Measurements from ENCODE around the gene MAP3K13. TPM values are rescaled to one million over a fixed set of nuclear protein-coding genes. Genes with fewer than 3 reads are reported as not detected.

The MAP3K13 gene
- total RNA-seq, 1 experiment from 2014 or later = 21.0 TPM

DNA sequence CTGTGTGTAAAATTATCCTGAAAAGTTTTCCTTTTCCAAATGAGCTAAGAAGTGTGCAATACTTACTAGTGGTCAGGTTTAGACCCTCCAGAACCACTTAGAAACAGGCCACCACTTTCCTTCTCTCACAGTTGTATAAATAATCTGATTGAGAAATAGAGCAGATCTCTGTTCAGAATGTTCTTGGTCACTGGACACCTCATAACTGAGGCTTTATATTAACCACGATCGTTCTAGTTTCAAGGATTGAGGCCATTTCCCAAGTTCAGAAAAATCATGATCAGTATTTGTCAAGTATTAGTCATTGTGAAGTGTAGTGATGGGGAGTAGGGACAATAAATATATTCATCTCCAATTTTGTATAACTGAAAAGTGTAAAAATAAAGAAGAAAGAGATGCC is 1.0 kb upstream of the MAP3K13 start:
- no peaks in the 10 kb centered on the region for H3K36me3 ChIP-seq (ENCODE audit: control insufficient read depth in 1 of 2, insufficient read depth in 2 of 2, low read length in 2 of 2)
- ChIA-PET RAD21 (ENCODE audit: low non-redundant PET in 1 of 2, low total read pairs in 2 of 2, uncharacterized antibody in 2 of 2, unreplicated experiment in 2 of 2) (no interaction called here), CTCF (no interaction called here), POLR2A (no interaction called here)
- H3K27me3 ChIP-seq (ENCODE audit: insufficient read depth, low read length) = no peaks in the 10 kb centered on the region
- TF ChIP-seq POLR2A (IDR thresholded peaks at IDR 0.05; ENCODE audit: borderline replicate concordance, extremely low read depth, insufficient read depth, insufficient read length) (no peak), SIN3A (IDR thresholded peaks at IDR 0.05; ENCODE audit: low read depth) (no peak), ZFX (IDR thresholded peaks at IDR 0.05) (no peak), RAD21 (IDR thresholded peaks at IDR 0.05; ENCODE audit: low read depth) (no peak), EZH2phosphoT487 (IDR thresholded peaks at IDR 0.05; ENCODE audit: borderline replicate concordance) (no peak), CBX3 (IDR thresholded peaks at IDR 0.05; ENCODE audit: low read depth) (no peak), POLR2AphosphoS5 (IDR thresholded peaks at IDR 0.05; ENCODE audit: low read depth, low read length) (no peak), JUND (IDR thresholded peaks at IDR 0.05) (no peak), EGR1 (IDR thresholded peaks at IDR 0.05; ENCODE audit: low read depth) (no peak)
- TF ChIP-seq, protein P1, sequence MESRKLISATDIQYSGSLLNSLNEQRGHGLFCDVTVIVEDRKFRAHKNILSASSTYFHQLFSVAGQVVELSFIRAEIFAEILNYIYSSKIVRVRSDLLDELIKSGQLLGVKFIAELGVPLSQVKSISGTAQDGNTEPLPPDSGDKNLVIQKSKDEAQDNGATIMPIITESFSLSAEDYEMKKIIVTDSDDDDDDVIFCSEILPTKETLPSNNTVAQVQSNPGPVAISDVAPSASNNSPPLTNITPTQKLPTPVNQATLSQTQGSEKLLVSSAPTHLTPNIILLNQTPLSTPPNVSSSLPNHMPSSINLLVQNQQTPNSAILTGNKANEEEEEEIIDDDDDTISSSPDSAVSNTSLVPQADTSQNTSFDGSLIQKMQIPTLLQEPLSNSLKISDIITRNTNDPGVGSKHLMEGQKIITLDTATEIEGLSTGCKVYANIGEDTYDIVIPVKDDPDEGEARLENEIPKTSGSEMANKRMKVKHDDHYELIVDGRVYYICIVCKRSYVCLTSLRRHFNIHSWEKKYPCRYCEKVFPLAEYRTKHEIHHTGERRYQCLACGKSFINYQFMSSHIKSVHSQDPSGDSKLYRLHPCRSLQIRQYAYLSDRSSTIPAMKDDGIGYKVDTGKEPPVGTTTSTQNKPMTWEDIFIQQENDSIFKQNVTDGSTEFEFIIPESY (IDR thresholded peaks at IDR 0.05; ENCODE audit: extremely low read depth, insufficient replicate concordance, low read length) = no peak
- TF ChIP-seq, protein P2, sequence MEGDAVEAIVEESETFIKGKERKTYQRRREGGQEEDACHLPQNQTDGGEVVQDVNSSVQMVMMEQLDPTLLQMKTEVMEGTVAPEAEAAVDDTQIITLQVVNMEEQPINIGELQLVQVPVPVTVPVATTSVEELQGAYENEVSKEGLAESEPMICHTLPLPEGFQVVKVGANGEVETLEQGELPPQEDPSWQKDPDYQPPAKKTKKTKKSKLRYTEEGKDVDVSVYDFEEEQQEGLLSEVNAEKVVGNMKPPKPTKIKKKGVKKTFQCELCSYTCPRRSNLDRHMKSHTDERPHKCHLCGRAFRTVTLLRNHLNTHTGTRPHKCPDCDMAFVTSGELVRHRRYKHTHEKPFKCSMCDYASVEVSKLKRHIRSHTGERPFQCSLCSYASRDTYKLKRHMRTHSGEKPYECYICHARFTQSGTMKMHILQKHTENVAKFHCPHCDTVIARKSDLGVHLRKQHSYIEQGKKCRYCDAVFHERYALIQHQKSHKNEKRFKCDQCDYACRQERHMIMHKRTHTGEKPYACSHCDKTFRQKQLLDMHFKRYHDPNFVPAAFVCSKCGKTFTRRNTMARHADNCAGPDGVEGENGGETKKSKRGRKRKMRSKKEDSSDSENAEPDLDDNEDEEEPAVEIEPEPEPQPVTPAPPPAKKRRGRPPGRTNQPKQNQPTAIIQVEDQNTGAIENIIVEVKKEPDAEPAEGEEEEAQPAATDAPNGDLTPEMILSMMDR (IDR thresholded peaks at IDR 0.05 in 2 of 3, conservative IDR thresholded peaks at IDR 0.05 in 1 of 3; ENCODE audit: borderline replicate concordance in 1 of 3, insufficient read depth in 1 of 3, low read depth in 2 of 3, low read length in 2 of 3) = no peak
- TF ChIP-seq, protein P3, sequence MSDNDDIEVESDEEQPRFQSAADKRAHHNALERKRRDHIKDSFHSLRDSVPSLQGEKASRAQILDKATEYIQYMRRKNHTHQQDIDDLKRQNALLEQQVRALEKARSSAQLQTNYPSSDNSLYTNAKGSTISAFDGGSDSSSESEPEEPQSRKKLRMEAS (IDR thresholded peaks at IDR 0.05) = no peak
- H3K4me3 ChIP-seq (replicated peaks in 1 of 2; ENCODE audit: low read depth in 1 of 2, low read length in 2 of 2) = no peak overlapping the region
- H4K20me1 ChIP-seq (ENCODE audit: insufficient read depth) = no peaks in the 10 kb centered on the region
- DNase-seq (ENCODE audit: low read depth, low spot score) = no peak
- no peaks in the 10 kb centered on the region for H3K9me3 ChIP-seq (ENCODE audit: control insufficient read depth in 1 of 2, insufficient read depth in 1 of 2, low read depth in 1 of 2, low read length in 2 of 2)
- no peaks in the 10 kb centered on the region for H3K79me2 ChIP-seq (ENCODE audit: insufficient read depth, low read length)
- intact Hi-C loops (cut with micrococcal nuclease) = no loop called here
- no peak overlapping the region for H3K9ac ChIP-seq (ENCODE audit: low read length)
- no peak overlapping the region for H2AFZ ChIP-seq (ENCODE audit: low read depth, low read length, poor library complexity, severe bottlenecking)
- BruUV-seq (replicated peaks) = no TSS peak
- no peak overlapping the region for H3K4me2 ChIP-seq (ENCODE audit: low read length)
- H3K9me2 ChIP-seq (ENCODE audit: insufficient read depth) = no peaks in the 10 kb centered on the region
- no peak overlapping the region for H3K27ac ChIP-seq (ENCODE audit: low read depth, low read length)
- H3K4me1 ChIP-seq (ENCODE audit: control insufficient read depth in 1 of 2, insufficient read depth in 2 of 2, low read length in 2 of 2) = peaks cover 0 to 8% of the 10 kb centered on the region in 2 experiments; a peak in 1 of 4 replicates
- ATAC-seq = no peak

Data from HCT116 (cell line).